ENCODE results near the gene TRAPPC12. TPM values are rescaled to one million over a fixed set of nuclear protein-coding genes. Genes with fewer than 3 reads are reported as not detected.
"Not testable (repeated sequence)": the region's sequence is repeated elsewhere in the genome, so short reads cannot be mapped to it uniquely, and the experiment has no call there.

Gene TRAPPC12
- total RNA-seq, 1 donor from 2014 or later: 89.7 TPM

GRCh38 chr2:3447789-3448317 lies 68.4 kb downstream of the TRAPPC12 start:
- DNase-seq (ENCODE audit: extremely low spot score, unreplicated experiment): peak; percentile 56
- Mint-ChIP-seq H3K36me3 (ENCODE audit: unreplicated experiment) (peaks cover 32% of the 10 kb centered on the region), H3K4me3 (ENCODE audit: unreplicated experiment) (no peak overlapping the region), H3K27ac (ENCODE audit: unreplicated experiment) (no peak overlapping the region), H3K4me1 (ENCODE audit: unreplicated experiment) (no peaks in the 10 kb centered on the region), H3K27me3 (ENCODE audit: unreplicated experiment) (no peaks in the 10 kb centered on the region), H3K9me3 (ENCODE audit: unreplicated experiment) (peaks cover 6% of the 10 kb centered on the region)
- TF ChIP-seq, protein P1, sequence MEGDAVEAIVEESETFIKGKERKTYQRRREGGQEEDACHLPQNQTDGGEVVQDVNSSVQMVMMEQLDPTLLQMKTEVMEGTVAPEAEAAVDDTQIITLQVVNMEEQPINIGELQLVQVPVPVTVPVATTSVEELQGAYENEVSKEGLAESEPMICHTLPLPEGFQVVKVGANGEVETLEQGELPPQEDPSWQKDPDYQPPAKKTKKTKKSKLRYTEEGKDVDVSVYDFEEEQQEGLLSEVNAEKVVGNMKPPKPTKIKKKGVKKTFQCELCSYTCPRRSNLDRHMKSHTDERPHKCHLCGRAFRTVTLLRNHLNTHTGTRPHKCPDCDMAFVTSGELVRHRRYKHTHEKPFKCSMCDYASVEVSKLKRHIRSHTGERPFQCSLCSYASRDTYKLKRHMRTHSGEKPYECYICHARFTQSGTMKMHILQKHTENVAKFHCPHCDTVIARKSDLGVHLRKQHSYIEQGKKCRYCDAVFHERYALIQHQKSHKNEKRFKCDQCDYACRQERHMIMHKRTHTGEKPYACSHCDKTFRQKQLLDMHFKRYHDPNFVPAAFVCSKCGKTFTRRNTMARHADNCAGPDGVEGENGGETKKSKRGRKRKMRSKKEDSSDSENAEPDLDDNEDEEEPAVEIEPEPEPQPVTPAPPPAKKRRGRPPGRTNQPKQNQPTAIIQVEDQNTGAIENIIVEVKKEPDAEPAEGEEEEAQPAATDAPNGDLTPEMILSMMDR (IDR thresholded peaks at IDR 0.05): no peak

GRCh38 chr2:3448441-3448911 lies 69.0 kb downstream of the TRAPPC12 start:
- peak; percentile 46 for DNase-seq (ENCODE audit: extremely low spot score, unreplicated experiment)
- not testable (repeated sequence) for H3K27ac Mint-ChIP-seq (ENCODE audit: unreplicated experiment); H3K4me1 Mint-ChIP-seq (ENCODE audit: unreplicated experiment); H3K4me3 Mint-ChIP-seq (ENCODE audit: unreplicated experiment); H3K27me3 Mint-ChIP-seq (ENCODE audit: unreplicated experiment); H3K9me3 Mint-ChIP-seq (ENCODE audit: unreplicated experiment)
- H3K36me3 Mint-ChIP-seq (ENCODE audit: unreplicated experiment): peaks cover 33% of the 10 kb centered on the region

DNA sequence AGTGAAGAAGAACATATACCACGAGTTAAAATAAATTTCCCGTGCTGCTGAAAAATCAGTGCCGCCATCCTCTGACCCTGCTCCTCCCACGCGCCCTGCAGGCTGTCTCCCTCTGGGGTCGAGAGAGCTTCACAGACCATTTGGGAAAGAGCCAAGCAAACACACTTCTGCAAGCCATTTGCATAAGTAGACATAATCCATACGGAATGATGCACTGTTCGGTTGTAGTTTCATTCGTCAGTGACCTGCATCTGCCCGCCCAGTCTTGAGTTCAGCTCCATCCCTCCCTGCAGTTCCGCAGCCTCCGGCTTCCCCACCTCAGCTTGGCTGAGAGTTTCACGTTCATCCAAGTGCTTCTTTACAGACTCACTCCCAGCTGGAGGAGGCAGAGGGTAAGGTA lies 69.6 kb downstream of the TRAPPC12 start:
- DNase-seq (ENCODE audit: extremely low spot score, unreplicated experiment): peak; percentile 75
- TF ChIP-seq, protein P1 (IDR thresholded peaks at IDR 0.05): no peak
- Mint-ChIP-seq H3K27me3 (ENCODE audit: unreplicated experiment) (no peaks in the 10 kb centered on the region), H3K4me1 (ENCODE audit: unreplicated experiment) (no peaks in the 10 kb centered on the region), H3K4me3 (ENCODE audit: unreplicated experiment) (no peak overlapping the region), H3K27ac (ENCODE audit: unreplicated experiment) (no peak overlapping the region), H3K36me3 (ENCODE audit: unreplicated experiment) (peaks cover 34% of the 10 kb centered on the region), H3K9me3 (ENCODE audit: unreplicated experiment) (peaks cover 6% of the 10 kb centered on the region)

DNA sequence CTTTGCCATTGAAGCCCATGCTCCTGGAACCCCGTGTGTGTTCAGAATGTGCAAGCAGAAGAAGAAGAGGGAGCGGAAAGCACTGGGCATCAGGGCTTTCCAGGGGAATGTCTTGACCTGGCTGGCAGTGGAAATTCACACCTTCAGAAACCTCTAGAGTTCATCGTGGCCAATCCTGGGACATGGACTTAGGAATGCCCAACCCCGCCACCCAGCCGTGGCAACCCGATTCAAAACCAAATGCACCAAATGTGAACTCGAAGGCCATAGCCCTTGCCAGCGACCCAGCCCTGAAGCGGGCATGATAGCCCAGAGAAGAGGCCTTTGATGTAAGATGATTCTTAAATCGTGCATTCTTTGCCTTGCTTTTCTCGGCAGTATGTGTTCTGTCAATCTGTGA lies 70.4 kb downstream of the TRAPPC12 start:
- Mint-ChIP-seq H3K27me3 (ENCODE audit: unreplicated experiment) (no peaks in the 10 kb centered on the region), H3K36me3 (ENCODE audit: unreplicated experiment) (peaks cover 30% of the 10 kb centered on the region), H3K4me3 (ENCODE audit: unreplicated experiment) (no peak overlapping the region), H3K9me3 (ENCODE audit: unreplicated experiment) (peaks cover 6% of the 10 kb centered on the region), H3K27ac (ENCODE audit: unreplicated experiment) (no peak overlapping the region), H3K4me1 (ENCODE audit: unreplicated experiment) (no peaks in the 10 kb centered on the region)
- no peak for DNase-seq (ENCODE audit: extremely low spot score, unreplicated experiment)
- TF ChIP-seq, protein P1 (IDR thresholded peaks at IDR 0.05): no peak

GRCh38 chr2:3450385-3451010 lies 71.0 kb downstream of the TRAPPC12 start:
- Mint-ChIP-seq H3K27ac (ENCODE audit: unreplicated experiment) (no peak overlapping the region), H3K36me3 (ENCODE audit: unreplicated experiment) (peaks cover 28% of the 10 kb centered on the region), H3K27me3 (ENCODE audit: unreplicated experiment) (no peaks in the 10 kb centered on the region), H3K9me3 (ENCODE audit: unreplicated experiment) (peaks cover 6% of the 10 kb centered on the region), H3K4me3 (ENCODE audit: unreplicated experiment) (no peak overlapping the region), H3K4me1 (ENCODE audit: unreplicated experiment) (no peaks in the 10 kb centered on the region)
- TF ChIP-seq, protein P1 (IDR thresholded peaks at IDR 0.05): no peak
- peak; percentile 84 for DNase-seq (ENCODE audit: extremely low spot score, unreplicated experiment)

Data from osteocyte (in vitro differentiated cells).